Measurements from ENCODE around the gene PRR14.

Gene PRR14

DNA sequence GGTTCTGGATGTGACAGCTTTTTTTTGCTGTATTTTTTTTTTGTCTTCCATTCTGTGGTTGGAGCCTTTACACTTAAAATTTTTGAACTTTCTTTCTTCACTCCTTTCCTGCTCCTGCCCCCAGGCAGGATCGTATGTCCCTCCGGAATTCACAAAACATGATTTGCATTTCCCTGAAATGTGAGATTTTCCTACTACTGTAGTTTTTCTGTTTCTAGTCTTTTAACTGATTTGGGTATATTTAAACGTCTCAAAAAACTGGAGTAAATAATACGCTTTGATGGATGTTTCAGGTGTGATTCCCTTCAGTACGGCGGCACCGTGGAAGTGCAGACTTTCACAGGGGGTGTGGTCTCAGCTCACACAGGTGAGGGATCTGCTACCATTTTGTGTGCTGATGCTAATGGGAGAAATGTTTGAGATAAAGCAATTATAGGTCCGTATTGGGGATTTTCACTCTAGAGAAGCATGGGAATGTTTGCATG, 48.9 kb downstream of the PRR14 start:
- ChIA-PET POLR2A (interaction anchor here (1.3 to 3.6 kb wide), 6 partner anchors 14 to 66 kb away, joined by 3 to 29 read pairs (median 5); partner anchors contain the start of genes FBRS and PHKG2), CTCF (interaction anchor here (0.6 to 0.9 kb wide), 2 partner anchors 41 to 150 kb away, joined by 4 read pairs; no protein-coding TSS in a partner anchor)
- Histone ChIP-seq H3K4me3 (ENCODE audit: low read depth, low read length) (peak overlapping the region; percentile 98), H3K27ac (ENCODE audit: extremely low read depth, low read depth, low read length) (peak overlapping the region; percentile 100), H3K4me1 (ENCODE audit: control insufficient read depth, insufficient read depth, low read length) (no peaks in the 10 kb centered on the region; the same call in 1 of the 2 replicates), H3K9me3 (ENCODE audit: control insufficient read depth, insufficient read depth, low read depth, low read length) (no peaks in the 10 kb centered on the region), H3K36me3 (ENCODE audit: control insufficient read depth in 2 of 2, insufficient read depth in 1 of 2, low read length in 2 of 2) (peaks cover 32 to 48% of the 10 kb centered on the region in 2 experiments; a peak in 2 of 3 replicates)
- TF ChIP-seq KLF9 (tag by site-specific recombination; IDR thresholded peaks at IDR 0.05; ENCODE audit: low read depth) (peak; percentile 48; the same call in 1 of the 2 replicates), ZNF600 (tag by site-specific recombination; IDR thresholded peaks at IDR 0.05) (no peak), GLI4 (tag by site-specific recombination; IDR thresholded peaks at IDR 0.05) (no peak)
- TF ChIP-seq, protein P1, sequence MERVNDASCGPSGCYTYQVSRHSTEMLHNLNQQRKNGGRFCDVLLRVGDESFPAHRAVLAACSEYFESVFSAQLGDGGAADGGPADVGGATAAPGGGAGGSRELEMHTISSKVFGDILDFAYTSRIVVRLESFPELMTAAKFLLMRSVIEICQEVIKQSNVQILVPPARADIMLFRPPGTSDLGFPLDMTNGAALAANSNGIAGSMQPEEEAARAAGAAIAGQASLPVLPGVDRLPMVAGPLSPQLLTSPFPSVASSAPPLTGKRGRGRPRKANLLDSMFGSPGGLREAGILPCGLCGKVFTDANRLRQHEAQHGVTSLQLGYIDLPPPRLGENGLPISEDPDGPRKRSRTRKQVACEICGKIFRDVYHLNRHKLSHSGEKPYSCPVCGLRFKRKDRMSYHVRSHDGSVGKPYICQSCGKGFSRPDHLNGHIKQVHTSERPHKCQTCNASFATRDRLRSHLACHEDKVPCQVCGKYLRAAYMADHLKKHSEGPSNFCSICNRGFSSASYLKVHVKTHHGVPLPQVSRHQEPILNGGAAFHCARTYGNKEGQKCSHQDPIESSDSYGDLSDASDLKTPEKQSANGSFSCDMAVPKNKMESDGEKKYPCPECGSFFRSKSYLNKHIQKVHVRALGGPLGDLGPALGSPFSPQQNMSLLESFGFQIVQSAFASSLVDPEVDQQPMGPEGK (tag by site-specific recombination; IDR thresholded peaks at IDR 0.05) = no peak

DNA sequence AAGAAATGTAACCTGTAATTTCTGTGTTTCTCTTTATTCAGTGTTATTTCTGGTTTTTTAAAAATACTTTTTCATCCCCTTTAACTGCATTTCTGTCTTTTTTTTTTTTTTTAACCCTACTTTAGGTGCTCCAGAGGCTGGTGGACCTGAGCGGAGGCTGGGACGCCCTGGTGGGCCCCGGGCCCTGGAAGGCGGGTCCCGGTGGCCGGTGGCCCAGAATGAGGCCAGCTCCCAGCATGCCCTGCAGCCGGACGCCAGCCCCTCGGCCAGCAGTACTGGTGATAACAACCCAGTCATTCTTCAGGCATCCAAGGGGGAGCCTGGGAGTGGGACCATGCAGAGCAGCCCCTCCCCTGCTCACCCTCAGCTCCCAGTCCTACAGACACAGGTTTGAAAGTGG, 49.7 kb downstream of the PRR14 start:
- no peak for TF ChIP-seq RBAK (tag by site-specific recombination; IDR thresholded peaks at IDR 0.05)
- TF ChIP-seq, protein P2, sequence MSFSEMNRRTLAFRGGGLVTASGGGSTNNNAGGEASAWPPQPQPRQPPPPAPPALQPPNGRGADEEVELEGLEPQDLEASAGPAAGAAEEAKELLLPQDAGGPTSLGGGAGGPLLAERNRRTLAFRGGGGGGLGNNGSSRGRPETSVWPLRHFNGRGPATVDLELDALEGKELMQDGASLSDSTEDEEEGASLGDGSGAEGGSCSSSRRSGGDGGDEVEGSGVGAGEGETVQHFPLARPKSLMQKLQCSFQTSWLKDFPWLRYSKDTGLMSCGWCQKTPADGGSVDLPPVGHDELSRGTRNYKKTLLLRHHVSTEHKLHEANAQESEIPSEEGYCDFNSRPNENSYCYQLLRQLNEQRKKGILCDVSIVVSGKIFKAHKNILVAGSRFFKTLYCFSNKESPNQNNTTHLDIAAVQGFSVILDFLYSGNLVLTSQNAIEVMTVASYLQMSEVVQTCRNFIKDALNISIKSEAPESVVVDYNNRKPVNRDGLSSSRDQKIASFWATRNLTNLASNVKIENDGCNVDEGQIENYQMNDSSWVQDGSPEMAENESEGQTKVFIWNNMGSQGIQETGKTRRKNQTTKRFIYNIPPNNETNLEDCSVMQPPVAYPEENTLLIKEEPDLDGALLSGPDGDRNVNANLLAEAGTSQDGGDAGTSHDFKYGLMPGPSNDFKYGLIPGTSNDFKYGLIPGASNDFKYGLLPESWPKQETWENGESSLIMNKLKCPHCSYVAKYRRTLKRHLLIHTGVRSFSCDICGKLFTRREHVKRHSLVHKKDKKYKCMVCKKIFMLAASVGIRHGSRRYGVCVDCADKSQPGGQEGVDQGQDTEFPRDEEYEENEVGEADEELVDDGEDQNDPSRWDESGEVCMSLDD (tag by site-specific recombination; IDR thresholded peaks at IDR 0.05) = no peak
- TF ChIP-seq ZFP69B (tag by site-specific recombination; IDR thresholded peaks at IDR 0.05) = peak; percentile 93
- no peak for TF ChIP-seq ZNF292 (tag by site-specific recombination; IDR thresholded peaks at IDR 0.05; ENCODE audit: borderline replicate concordance, low read depth)
- TF ChIP-seq GLIS1 (tag by site-specific recombination; IDR thresholded peaks at IDR 0.05) = no peak
- TF ChIP-seq, protein P3, sequence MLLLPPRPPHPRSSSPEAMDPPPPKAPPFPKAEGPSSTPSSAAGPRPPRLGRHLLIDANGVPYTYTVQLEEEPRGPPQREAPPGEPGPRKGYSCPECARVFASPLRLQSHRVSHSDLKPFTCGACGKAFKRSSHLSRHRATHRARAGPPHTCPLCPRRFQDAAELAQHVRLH (tag by site-specific recombination; IDR thresholded peaks at IDR 0.05) = no peak
- TF ChIP-seq ZNF423 (tag by site-specific recombination; IDR thresholded peaks at IDR 0.05) = no peak
- peak; percentile 55; the same call in 1 of the 2 replicates for TF ChIP-seq ZBTB20 (tag by site-specific recombination; IDR thresholded peaks at IDR 0.05)
- TF ChIP-seq ZNF837 (tag by site-specific recombination; IDR thresholded peaks at IDR 0.05) = no peak
- TF ChIP-seq ZNF175 (tag by site-specific recombination; IDR thresholded peaks at IDR 0.05) = no peak
- TF ChIP-seq ZNF248 (tag by site-specific recombination; IDR thresholded peaks at IDR 0.05) = no peak
- TF ChIP-seq ZNF76 (tag by site-specific recombination; IDR thresholded peaks at IDR 0.05; ENCODE audit: borderline replicate concordance, low read depth) = 0 out of 2 replicates have a peak, but pooled peaks have one; percentile 47
- TF ChIP-seq ZNF146 (tag by site-specific recombination; IDR thresholded peaks at IDR 0.05) = no peak
- 0 out of 2 replicates have a peak, but pooled peaks have one; percentile 1 for TF ChIP-seq ZBTB17 (tag by site-specific recombination; IDR thresholded peaks at IDR 0.05)
- TF ChIP-seq, protein P4, sequence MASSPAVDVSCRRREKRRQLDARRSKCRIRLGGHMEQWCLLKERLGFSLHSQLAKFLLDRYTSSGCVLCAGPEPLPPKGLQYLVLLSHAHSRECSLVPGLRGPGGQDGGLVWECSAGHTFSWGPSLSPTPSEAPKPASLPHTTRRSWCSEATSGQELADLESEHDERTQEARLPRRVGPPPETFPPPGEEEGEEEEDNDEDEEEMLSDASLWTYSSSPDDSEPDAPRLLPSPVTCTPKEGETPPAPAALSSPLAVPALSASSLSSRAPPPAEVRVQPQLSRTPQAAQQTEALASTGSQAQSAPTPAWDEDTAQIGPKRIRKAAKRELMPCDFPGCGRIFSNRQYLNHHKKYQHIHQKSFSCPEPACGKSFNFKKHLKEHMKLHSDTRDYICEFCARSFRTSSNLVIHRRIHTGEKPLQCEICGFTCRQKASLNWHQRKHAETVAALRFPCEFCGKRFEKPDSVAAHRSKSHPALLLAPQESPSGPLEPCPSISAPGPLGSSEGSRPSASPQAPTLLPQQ (tag by site-specific recombination; IDR thresholded peaks at IDR 0.05) = peak; percentile 81; the same call in 1 of the 2 replicates
- peak; percentile 31; the same call in 1 of the 2 replicates for TF ChIP-seq ZNF335 (tag by site-specific recombination; conservative IDR thresholded peaks at IDR 0.05)
- TF ChIP-seq, protein P5, sequence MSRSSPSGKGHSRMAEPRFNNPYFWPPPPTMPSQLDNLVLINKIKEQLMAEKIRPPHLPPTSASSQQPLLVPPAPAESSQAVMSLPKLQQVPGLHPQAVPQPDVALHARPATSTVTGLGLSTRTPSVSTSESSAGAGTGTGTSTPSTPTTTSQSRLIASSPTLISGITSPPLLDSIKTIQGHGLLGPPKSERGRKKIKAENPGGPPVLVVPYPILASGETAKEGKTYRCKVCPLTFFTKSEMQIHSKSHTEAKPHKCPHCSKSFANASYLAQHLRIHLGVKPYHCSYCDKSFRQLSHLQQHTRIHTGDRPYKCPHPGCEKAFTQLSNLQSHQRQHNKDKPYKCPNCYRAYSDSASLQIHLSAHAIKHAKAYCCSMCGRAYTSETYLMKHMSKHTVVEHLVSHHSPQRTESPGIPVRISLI (tag by site-specific recombination; IDR thresholded peaks at IDR 0.05) = no peak
- H3K9me3 ChIP-seq (ENCODE audit: control insufficient read depth, insufficient read depth, low read depth, low read length) = no peaks in the 10 kb centered on the region
- POLR2A ChIA-PET = interaction anchor here (0.6 to 0.7 kb wide), 2 partner anchors 48 to 224 kb away, joined by 3 read pairs; partner anchors contain the start of gene PHKG2
- no peak overlapping the region for H3K27ac ChIP-seq (ENCODE audit: extremely low read depth, low read depth, low read length)
- H3K36me3 ChIP-seq (ENCODE audit: control insufficient read depth in 2 of 2, insufficient read depth in 1 of 2, low read length in 2 of 2) = peaks cover 40 to 55% of the 10 kb centered on the region in 2 experiments; a peak in 2 of 3 replicates
- H3K4me1 ChIP-seq (ENCODE audit: control insufficient read depth, insufficient read depth, low read length) = no peaks in the 10 kb centered on the region; the same call in 1 of the 2 replicates
- CTCF ChIA-PET = interaction anchor here (0.9 kb wide), 1 partner anchor 42 kb away, joined by 4 read pairs; no protein-coding TSS in a partner anchor
- H3K4me3 ChIP-seq (ENCODE audit: low read depth, low read length) = no peak overlapping the region
